Measurements from ENCODE around the gene C6orf163.
A peak's percentile ranks its signal among the peaks of the same experiment; 100 is the strongest.

C6orf163 gene

DNA sequence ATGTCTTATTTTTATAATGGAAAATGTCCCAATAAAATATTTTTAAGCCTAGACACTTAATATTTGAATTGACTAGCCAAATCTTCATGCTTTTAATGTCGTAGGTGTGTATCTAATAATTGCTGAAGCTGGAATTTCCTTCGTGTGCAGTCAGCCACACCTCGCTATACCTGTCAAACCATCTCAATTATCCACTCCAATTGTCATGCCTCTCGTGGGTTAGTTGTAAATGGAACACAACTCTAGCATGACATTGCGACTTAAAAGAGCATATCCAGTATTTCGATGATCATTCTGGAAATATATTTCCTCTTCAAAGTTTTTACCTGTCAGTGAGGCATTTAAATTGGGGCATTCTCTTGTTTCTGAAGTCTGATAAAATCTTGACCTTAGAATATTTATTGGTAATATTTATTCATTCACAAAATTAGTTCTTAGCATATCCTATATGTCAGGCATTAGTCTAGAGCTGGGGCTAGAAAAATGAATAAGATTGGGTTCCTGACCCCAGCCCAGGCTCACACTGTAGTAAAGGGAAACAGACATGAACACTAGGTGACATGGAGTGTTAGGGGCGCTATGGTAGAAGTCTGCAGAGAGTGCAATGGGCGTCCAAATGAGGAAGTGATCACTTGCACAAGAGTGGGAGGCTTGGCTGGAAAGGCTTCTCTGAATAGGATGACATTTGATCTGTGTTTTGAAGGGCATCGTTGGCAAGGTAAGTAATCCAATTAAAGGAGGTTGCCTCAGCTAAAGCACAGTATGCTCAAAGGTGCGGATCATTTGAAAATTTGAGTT is 52.2 kb downstream of the C6orf163 start:
- no peak for TF ChIP-seq FOXM1 (IDR thresholded peaks at IDR 0.05; ENCODE audit: borderline replicate concordance, low read depth)
- TF ChIP-seq EGR1 (IDR thresholded peaks at IDR 0.05), result no peak
- no peak for TF ChIP-seq YY1 (IDR thresholded peaks at IDR 0.05; ENCODE audit: low read depth)
- TF ChIP-seq TAF1 (IDR thresholded peaks at IDR 0.05; ENCODE audit: low read depth), result no peak
- no peak for TF ChIP-seq REST (IDR thresholded peaks at IDR 0.05; ENCODE audit: low read depth)
- no peak for TF ChIP-seq CREB1 (IDR thresholded peaks at IDR 0.05; ENCODE audit: low read depth)
- TF ChIP-seq ZBTB7A (IDR thresholded peaks at IDR 0.05; ENCODE audit: low read depth), result no peak
- TF ChIP-seq RAD21 (IDR thresholded peaks at IDR 0.05; ENCODE audit: low read depth), result no peak
- TF ChIP-seq CEBPB (IDR thresholded peaks at IDR 0.05), result no peak
- TF ChIP-seq TCF12 (IDR thresholded peaks at IDR 0.05; ENCODE audit: low read depth), result no peak
- TF ChIP-seq EP300 (IDR thresholded peaks at IDR 0.05; ENCODE audit: borderline replicate concordance), result no peak

GRCh38 chr6:87397656-87398055 is 53.0 kb downstream of the C6orf163 start:
- TF ChIP-seq TEAD4 (IDR thresholded peaks at IDR 0.05) (no peak), TAF1 (IDR thresholded peaks at IDR 0.05; ENCODE audit: low read depth) (no peak), EP300 (IDR thresholded peaks at IDR 0.05; ENCODE audit: borderline replicate concordance) (no peak), YY1 (IDR thresholded peaks at IDR 0.05; ENCODE audit: low read depth) (no peak), FOXM1 (IDR thresholded peaks at IDR 0.05; ENCODE audit: borderline replicate concordance, low read depth) (no peak), TCF12 (IDR thresholded peaks at IDR 0.05; ENCODE audit: low read depth) (no peak), USF1 (IDR thresholded peaks at IDR 0.05) (no peak), NFIC (IDR thresholded peaks at IDR 0.05) (no peak), REST (IDR thresholded peaks at IDR 0.05; ENCODE audit: low read depth) (no peak), RAD21 (IDR thresholded peaks at IDR 0.05; ENCODE audit: low read depth) (no peak), CEBPB (IDR thresholded peaks at IDR 0.05) (no peak), EGR1 (IDR thresholded peaks at IDR 0.05) (no peak), ZBTB7A (IDR thresholded peaks at IDR 0.05; ENCODE audit: low read depth) (no peak), CREB1 (IDR thresholded peaks at IDR 0.05; ENCODE audit: low read depth) (no peak)
- TF ChIP-seq, protein P1, sequence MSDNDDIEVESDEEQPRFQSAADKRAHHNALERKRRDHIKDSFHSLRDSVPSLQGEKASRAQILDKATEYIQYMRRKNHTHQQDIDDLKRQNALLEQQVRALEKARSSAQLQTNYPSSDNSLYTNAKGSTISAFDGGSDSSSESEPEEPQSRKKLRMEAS (IDR thresholded peaks at IDR 0.05), result no peak

- TF ChIP-seq, protein P1 (IDR thresholded peaks at IDR 0.05), result no peak
- TF ChIP-seq FOXM1 (IDR thresholded peaks at IDR 0.05; ENCODE audit: borderline replicate concordance, low read depth), result no peak
- no peak for TF ChIP-seq TAF1 (IDR thresholded peaks at IDR 0.05; ENCODE audit: low read depth)
- TF ChIP-seq TEAD4 (IDR thresholded peaks at IDR 0.05), result no peak
- no peak for TF ChIP-seq EGR1 (IDR thresholded peaks at IDR 0.05)
- no peak for TF ChIP-seq CREB1 (IDR thresholded peaks at IDR 0.05; ENCODE audit: low read depth)
- no peak for TF ChIP-seq EP300 (IDR thresholded peaks at IDR 0.05; ENCODE audit: borderline replicate concordance)
Observed at GRCh38 chr6:87401832-87402231, 57.2 kb downstream of the C6orf163 start.

DNA sequence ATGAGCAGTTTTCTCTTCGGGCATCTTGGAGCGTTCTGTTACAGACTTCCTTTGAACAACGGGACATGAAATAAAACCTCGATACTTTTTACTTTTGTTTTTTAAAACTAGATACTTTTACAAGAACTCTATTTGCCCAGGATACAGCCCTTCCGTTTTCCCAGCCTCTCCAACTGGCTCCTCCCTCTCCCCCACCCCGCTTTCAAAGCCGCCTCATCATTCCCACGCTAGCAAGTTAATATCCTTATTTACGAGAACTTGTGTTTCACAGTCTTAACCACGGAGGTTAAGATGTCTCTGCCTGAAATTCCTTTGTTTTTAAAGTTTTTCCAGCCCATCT is 62.9 kb downstream of the C6orf163 start:
- no peak for TF ChIP-seq EP300 (IDR thresholded peaks at IDR 0.05; ENCODE audit: borderline replicate concordance)

- TF ChIP-seq NFIC (IDR thresholded peaks at IDR 0.05) (no peak), EP300 (IDR thresholded peaks at IDR 0.05; ENCODE audit: borderline replicate concordance) (no peak; the same call in 1 of the 2 replicates), EGR1 (IDR thresholded peaks at IDR 0.05) (0 out of 2 replicates have a peak, but pooled peaks have one; percentile 2)
- TF ChIP-seq, protein P1 (IDR thresholded peaks at IDR 0.05), result 0 out of 2 replicates have a peak, but pooled peaks have one; percentile 41
Observed at GRCh38 chr6:87407901-87408720, 63.5 kb downstream of the C6orf163 start, which contains the start of gene CFAP206. Gene CFAP206 (plus strand): TSS chr6:87407972. CDS start chr6:87409840, 1,868 bp downstream.

- TF ChIP-seq TEAD4 (IDR thresholded peaks at IDR 0.05) (no peak), FOXM1 (IDR thresholded peaks at IDR 0.05; ENCODE audit: borderline replicate concordance, low read depth) (no peak)
Observed at GRCh38 chr6:87408721-87409155, 64.1 kb downstream of the C6orf163 start.
